GM19328 (cell line): ENCODE measurements around the gene LSR.
A peak's percentile ranks its signal among the peaks of the same experiment; 100 is the strongest.

Experiments
- ATAC-seq: cut with Tn5 transposase; IDR thresholded peaks from one replicate; pipeline ENCODE4 v1.9.1; 2021; ENCODE audit warnings: mild to moderate bottlenecking, moderate library complexity; ENCODE audit not compliant: unreplicated experiment

The LSR gene

GRCh38 chr19:35266520-35267352 is 17.9 kb downstream of the LSR start:
- no peak for ATAC-seq

GRCh38 chr19:35267353-35267817 is 18.6 kb downstream of the LSR start:
- no peak for ATAC-seq

GRCh38 chr19:35267818-35268535 is 19.2 kb downstream of the LSR start:
- ATAC-seq: peak; percentile 34

GRCh38 chr19:35268536-35269437 is 20.0 kb downstream of the LSR start, which contains the start of gene USF2:
TSS of gene USF2 (plus strand) at chr19:35268962. CDS start at chr19:35269102, 140 bp downstream.
- ATAC-seq: peak; percentile 16

DNA sequence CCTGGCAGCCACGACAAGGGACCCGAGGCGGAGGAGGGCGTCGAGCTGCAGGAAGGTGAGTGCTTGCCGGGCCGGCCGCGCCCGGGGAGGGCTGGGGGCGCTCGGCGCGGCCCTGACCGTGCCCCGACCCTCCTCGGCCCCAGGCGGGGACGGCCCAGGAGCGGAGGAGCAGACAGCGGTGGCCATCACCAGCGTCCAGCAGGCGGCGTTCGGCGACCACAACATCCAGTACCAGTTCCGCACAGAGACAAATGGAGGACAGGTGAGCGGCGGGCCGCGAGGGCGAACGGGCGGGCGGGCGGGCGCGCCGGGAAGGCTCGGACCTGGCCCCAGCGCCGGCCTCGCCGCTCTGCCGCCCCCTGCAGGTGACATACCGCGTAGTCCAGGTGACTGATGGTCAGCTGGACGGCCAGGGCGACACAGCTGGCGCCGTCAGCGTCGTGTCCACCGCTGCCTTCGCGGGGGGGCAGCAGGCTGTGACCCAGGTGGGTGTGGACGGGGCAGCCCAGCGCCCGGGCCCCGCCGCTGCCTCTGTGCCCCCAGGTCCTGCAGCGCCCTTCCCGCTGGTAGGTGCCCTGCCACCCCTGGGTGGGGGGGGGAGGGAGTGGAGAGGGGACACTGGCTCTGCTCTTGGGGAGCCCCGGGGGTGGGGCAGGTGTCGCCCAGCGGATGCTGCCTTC is 20.8 kb downstream of the LSR start:
- ATAC-seq: peak; percentile 34

- no peak for ATAC-seq
Observed at GRCh38 chr19:35270381-35270811, 21.6 kb downstream of the LSR start.

DNA sequence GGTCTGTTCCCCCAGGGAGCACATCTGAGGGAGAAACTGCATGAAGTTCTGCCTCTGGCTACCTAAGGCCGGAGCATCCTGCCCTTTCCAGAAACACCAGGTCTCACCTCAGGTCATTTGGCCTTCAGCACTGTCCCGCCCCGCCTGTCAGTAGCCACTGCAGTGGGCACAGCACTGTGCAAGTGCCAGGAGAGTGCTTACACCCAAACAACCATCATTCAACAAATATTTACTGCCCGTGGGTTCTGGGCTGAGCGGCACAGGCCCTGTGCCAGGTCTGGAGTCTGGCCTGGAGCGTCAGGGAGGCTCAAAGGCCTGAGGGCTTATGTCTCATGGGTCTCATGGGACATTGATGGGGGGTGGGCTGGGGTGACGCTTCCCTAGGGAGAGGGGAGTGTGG is 22.7 kb downstream of the LSR start:
- no peak for ATAC-seq

DNA sequence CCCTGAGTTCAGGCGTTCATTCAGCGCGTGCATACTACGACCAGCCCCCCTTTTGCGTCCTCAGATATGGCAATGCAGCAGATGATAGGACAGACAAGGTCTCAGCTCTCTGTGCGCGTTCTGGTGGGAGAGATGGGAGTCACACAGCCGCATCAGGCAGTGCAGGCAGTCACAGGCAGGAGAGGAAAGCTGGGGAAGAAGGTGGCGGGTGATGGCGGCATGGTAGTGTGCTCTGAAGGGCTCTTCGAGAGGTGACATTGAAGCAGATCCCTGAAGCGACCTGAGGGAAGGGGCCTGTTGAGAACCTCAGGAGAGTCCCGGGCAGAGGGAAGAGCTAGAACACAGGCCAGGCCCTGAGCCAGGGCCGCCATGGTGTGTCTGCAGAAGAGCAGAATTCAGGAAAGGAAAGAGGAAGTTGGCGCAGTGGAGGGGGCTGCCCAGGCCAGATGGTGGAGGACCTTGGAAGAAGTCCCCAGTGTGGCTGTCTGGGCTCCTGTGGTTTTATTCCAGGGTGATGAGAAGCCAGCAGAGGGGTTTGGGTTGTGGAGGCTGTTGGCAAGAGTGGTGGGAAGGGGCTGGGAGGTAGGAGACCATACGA is 23.4 kb downstream of the LSR start:
- no peak for ATAC-seq

DNA sequence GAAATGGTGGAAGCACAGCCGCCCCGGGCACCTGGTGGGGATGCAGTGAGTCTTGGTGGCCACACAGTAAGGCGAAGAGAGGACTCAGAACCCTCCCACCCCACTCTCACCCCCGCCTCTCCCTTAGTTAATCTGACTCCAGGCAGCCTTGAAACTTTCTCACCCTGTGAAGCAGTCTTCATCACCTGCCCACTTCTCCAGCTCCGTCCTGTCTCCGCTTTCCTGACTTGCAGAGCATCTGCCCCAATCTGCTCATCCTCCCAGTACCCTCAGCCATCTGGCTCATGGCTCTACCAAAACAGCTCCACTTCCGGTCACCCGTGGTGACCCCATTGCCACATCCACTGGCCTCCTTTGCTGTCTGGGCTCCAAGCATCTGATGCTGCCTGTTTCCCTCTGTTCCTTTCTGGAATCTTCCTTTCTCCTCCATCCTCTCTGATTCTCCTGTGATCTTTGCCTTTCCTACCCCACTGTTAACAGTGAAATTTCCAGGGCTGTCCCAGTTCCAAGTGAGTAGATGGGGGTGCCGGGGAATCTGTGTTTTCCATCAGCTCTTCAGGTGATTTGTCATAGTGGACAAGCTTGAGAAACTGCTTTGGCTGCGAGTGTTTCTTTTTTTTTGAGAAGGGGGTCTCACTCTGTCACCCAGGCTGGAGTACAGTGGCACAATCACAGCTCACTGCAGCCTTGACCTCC is 24.3 kb downstream of the LSR start:
- no peak for ATAC-seq

DNA sequence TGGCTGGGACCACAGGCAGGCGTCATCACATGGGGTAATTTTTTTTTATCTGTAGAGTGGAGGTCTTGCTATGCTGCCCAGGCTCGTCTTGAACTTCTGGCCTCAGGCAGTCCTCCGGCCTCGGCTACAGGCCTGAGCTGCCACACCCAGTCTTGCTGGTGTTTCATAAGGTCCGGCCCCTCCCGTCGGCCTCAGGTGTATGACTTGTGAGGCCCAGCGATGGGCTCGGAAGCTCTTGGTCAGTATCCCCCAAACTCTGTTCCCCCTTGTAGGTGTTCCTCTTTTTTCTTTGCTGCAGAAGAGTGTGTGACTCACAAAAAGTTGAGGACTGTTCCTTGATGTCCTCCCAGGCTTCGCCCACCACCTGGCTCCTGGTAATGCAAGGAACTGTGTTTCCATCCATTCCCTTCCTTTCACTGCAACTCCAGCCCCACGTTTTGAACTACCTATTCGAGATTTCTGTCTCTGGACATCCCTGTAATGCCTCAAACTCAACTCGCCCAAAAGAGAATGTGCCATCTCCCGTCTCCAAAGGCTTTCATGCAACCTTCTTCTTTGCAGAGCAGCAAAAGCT is 25.0 kb downstream of the LSR start:
- ATAC-seq: no peak

GRCh38 chr19:35274323-35274722 is 25.5 kb downstream of the LSR start:
- ATAC-seq: no peak

DNA sequence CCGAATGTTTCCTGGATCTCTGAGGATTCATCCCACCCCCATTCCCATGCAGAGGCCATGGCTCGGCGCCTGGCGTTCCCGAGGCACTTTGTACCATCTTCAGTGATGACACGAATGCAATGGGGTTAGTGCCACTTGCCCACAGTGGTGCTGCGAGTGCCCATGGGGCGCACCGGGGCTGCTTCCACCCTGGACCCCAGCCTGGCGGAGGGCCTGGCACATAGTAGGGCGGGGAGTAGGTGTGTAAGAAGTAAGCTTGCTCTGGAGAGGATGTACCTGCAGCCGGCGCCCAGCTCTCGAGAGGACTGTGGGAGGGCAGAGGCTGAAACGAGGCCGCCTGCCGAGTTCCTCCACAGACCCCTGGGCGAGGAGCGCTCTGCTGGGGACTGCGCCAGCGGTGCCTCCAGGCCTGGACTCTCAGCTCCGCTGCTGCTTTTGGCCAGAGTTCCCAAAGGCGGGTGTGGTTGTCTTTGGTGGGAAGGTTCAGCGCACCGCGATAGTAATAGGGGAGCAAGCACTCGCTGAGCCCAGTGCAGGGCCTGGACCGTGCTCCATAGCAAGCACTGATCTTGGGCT is 28.0 kb downstream of the LSR start:
- no peak for ATAC-seq

- no peak for ATAC-seq
Observed at GRCh38 chr19:35278578-35279284, 29.9 kb downstream of the LSR start.

GRCh38 chr19:35279374-35279773 is 30.6 kb downstream of the LSR start:
- no peak for ATAC-seq

- no peak for ATAC-seq
Observed at GRCh38 chr19:35279985-35280821, 31.4 kb downstream of the LSR start.

- no peak for ATAC-seq
Observed at GRCh38 chr19:35281303-35281702, 32.5 kb downstream of the LSR start.
